GM12878 (cell line): ENCODE data around the gene RXFP1. TPM values are rescaled to one million over a fixed set of nuclear protein-coding genes. Genes with fewer than 3 reads are reported as not detected.

Source experiments
- ATAC-seq: fragments of 200-7000 bp; cut with Tn5 transposase; 3 replicates; pipeline ENCODE4 v1.9.1; 2020; ENCODE audit warnings: mild to moderate bottlenecking, moderate library complexity
- BruUV-seq: library from RNA; stranded (reverse); fragments of 400-500 nt; replicated peaks from 2 replicates; lab custom pipeline; 2021; lab: Mats Ljungman, UMichigan
- CTCF ChIA-PET: fragments of 300-600 bp; sonication (Branson Sonifier 250); formaldehyde crosslinking; extraction: SDS; loops from one replicate; lab custom pipeline; 2021; ENCODE audit warnings: inconsistent platforms; lab: Yijun Ruan, JAX
- POLR2A ChIA-PET: fragments of 350-600 bp; formaldehyde crosslinking; extraction: SDS; loops from one replicate; lab custom pipeline; 2021; ENCODE audit warnings: inconsistent platforms; lab: Charles Lee
- RAD21 ChIA-PET: fragments of 300-600 bp; sonication (Branson Sonifier 250); formaldehyde crosslinking; loops from one replicate; lab custom pipeline; 2023; ENCODE audit warnings: antibody characterized with exemption; ENCODE audit not compliant: unreplicated experiment; lab: Charles Lee
- SMC1A ChIA-PET: fragments of 300-600 bp; sonication (Branson Sonifier 250); formaldehyde crosslinking; loops from one replicate; lab custom pipeline; 2023; ENCODE audit not compliant: unreplicated experiment, uncharacterized antibody; lab: Charles Lee
- DNase-seq: peaks from one replicate; pipeline ENCODE4 v3.0.0-alpha.2; 2011; ENCODE audit warnings: low read depth, low spot score
- FAIRE-seq: peaks from 3 replicates; lab custom pipeline; 2011; peaks lifted over from hg19 to GRCh38; lab: Jason Lieb, UNC
- H2AFZ ChIP-seq: 2 replicates; pipeline ENCODE4 v1.6.0; 2011; ENCODE audit warnings: low read depth, low read length, control low read depth; ENCODE audit not compliant: control insufficient read depth
- H3K27ac ChIP-seq: 2 replicates; pipeline ENCODE4 v1.5.1; 2011; ENCODE audit warnings: control low read depth; ENCODE audit not compliant: control insufficient read depth, insufficient read depth
- H3K27me3 ChIP-seq, 2 experiments: replicated peaks in 1 of 2; 2 replicates each; pipeline versions ENCODE4 v1.6.0 to v1.6.1; 2011; ENCODE audit warnings: low read length in 1 of 2; ENCODE audit not compliant: control insufficient read depth in 2 of 2, insufficient read depth in 2 of 2
- H3K36me3 ChIP-seq, 2 experiments: 2 replicates each; pipeline ENCODE4 v1.5.1; 2011; ENCODE audit warnings: low read length in 1 of 2; ENCODE audit not compliant: control insufficient read depth in 2 of 2, insufficient read depth in 2 of 2
- H3K4me1 ChIP-seq: 2 replicates; pipeline ENCODE4 v1.6.1; 2011; ENCODE audit warnings: mild to moderate bottlenecking, low read length, moderate library complexity, mixed read lengths; ENCODE audit not compliant: control insufficient read depth, insufficient read depth
- H3K4me2 ChIP-seq: 2 replicates; pipeline ENCODE4 v1.6.0; 2011; ENCODE audit warnings: control low read depth; ENCODE audit not compliant: control insufficient read depth, insufficient read depth
- H3K4me3 ChIP-seq: fragments of 200-600 bp; sonication (generic); 2 replicates; pipeline ENCODE4 v1.5.1; 2016
- H3K79me2 ChIP-seq: 2 replicates; pipeline ENCODE4 v1.6.0; 2011; ENCODE audit warnings: low read length; ENCODE audit not compliant: control insufficient read depth, insufficient read depth
- H3K9ac ChIP-seq: 2 replicates; pipeline ENCODE4 v1.8.0; 2011; ENCODE audit warnings: low read length, control low read depth, mixed read lengths; ENCODE audit not compliant: control insufficient read depth, insufficient read depth
- H3K9me3 ChIP-seq: replicated peaks from 3 replicates; pipeline ENCODE4 v1.5.1; 2011; ENCODE audit warnings: mild to moderate bottlenecking, low read length; ENCODE audit not compliant: control insufficient read depth, insufficient read depth
- H4K20me1 ChIP-seq: 2 replicates; pipeline ENCODE4 v1.6.0; 2011; ENCODE audit not compliant: control insufficient read depth, insufficient read depth
- BHLHE40 ChIP-seq, 2 experiments: fragments of 450-650 bp in 1 of 2; IDR thresholded peaks; 2 replicates each; pipeline ENCODE4 v1.6.1; 2011 to 2017; ENCODE audit warnings: low read depth in 2 of 2, borderline replicate concordance in 1 of 2, improper control_type of control experiment in 1 of 2, low read length in 1 of 2, mild to moderate bottlenecking in 1 of 2
- CBX3 ChIP-seq: fragments of 200-600 bp; sonication (generic); IDR thresholded peaks from 2 replicates; pipeline ENCODE4 v1.6.1; 2016; ENCODE audit warnings: low read depth, borderline replicate concordance
- CREM ChIP-seq: IDR thresholded peaks from 2 replicates; pipeline ENCODE4 v1.6.1; 2014; ENCODE audit warnings: antibody characterized with exemption, low read depth
- MTA2 ChIP-seq: fragments of 450-650 bp; IDR thresholded peaks from 2 replicates; pipeline ENCODE4 v1.6.1; 2016; ENCODE audit warnings: low read depth, mild to moderate bottlenecking, moderate library complexity
- MTA3 ChIP-seq: IDR thresholded peaks from 2 replicates; pipeline ENCODE4 v1.6.1; 2012; ENCODE audit warnings: low read length, inconsistent platforms, borderline replicate concordance
- MYC ChIP-seq: IDR thresholded peaks from 2 replicates; pipeline ENCODE4 v1.6.1; 2011; ENCODE audit warnings: mild to moderate bottlenecking, low read length, moderate library complexity, inconsistent platforms; ENCODE audit not compliant: insufficient read depth, insufficient replicate concordance, insufficient read length, severe bottlenecking
- NFIC ChIP-seq: IDR thresholded peaks from 2 replicates; pipeline ENCODE4 v1.6.1; 2012; ENCODE audit warnings: low read depth, mild to moderate bottlenecking, inconsistent platforms, low read length, moderate library complexity
- NFYA ChIP-seq: IDR thresholded peaks from 2 replicates; pipeline ENCODE4 v1.6.1; 2011; ENCODE audit warnings: low read depth, mild to moderate bottlenecking, low read length, improper control_type of control experiment, borderline replicate concordance
- NR2C1 ChIP-seq: fragments of 450-650 bp; IDR thresholded peaks from 2 replicates; pipeline ENCODE4 v1.6.1; 2017; ENCODE audit warnings: antibody characterized with exemption, mild to moderate bottlenecking, moderate library complexity
- PAX5 ChIP-seq: IDR thresholded peaks from 2 replicates; pipeline ENCODE4 v1.6.1; 2011; ENCODE audit warnings: low read depth, low read length, borderline replicate concordance
- RBBP5 ChIP-seq: fragments of 200-600 bp; sonication (generic); conservative IDR thresholded peaks from 2 replicates; pipeline ENCODE4 v1.6.1; 2016
- SIX5 ChIP-seq: IDR thresholded peaks from 2 replicates; pipeline ENCODE4 v1.6.1; 2011; ENCODE audit warnings: mild to moderate bottlenecking, low read depth, low read length, moderate library complexity; ENCODE audit not compliant: severe bottlenecking
- SMAD1 ChIP-seq: fragments of 450-650 bp; IDR thresholded peaks from 2 replicates; pipeline ENCODE4 v1.6.1; 2018; ENCODE audit warnings: mild to moderate bottlenecking, low read depth; ENCODE audit not compliant: partially characterized antibody
- ZNF207 ChIP-seq: fragments of 450-650 bp; IDR thresholded peaks from 2 replicates; pipeline ENCODE4 v1.6.1; 2014; ENCODE audit warnings: antibody characterized with exemption, mild to moderate bottlenecking, borderline replicate concordance
- WGBS: methylation state at CpG from one replicate; pipeline ENCODE4 v1.1.6; 2016; ENCODE audit warnings: low lambda C conversion rate; ENCODE audit not compliant: insufficient replicate concordance, insufficient coverage; ENCODE audit errors: missing lambda C conversion rate; 5-methylcytosine and 5-hydroxymethylcytosine counted together
- in situ Hi-C: fragments of 300-500 bp; cut with MboI; formaldehyde crosslinking; loops from 9 replicates; pipeline ENCODE4 v1.14.3; 2018; ENCODE audit warnings: mixed read lengths
- intact Hi-C: fragments of 100-400 bp; cut with micrococcal nuclease; formaldehyde crosslinking; loops from one replicate; pipeline ENCODE4 v1.14.2; 2022; ENCODE audit not compliant: unreplicated experiment
- polyA plus RNA-seq, 11 experiments: library from polyadenylated mRNA; depleted of rRNA in 4 of 11; unstranded in 6 of 11; stranded (reverse) in 5 of 11; fragments of >200 nt; fragmentation: Nextera tagmentation in 4 of 11; fragmentation: Illumina TruSeq in 1 of 11; extraction: Ambion mirVana in 4 of 11; extraction: Trizol in 1 of 11; gene quantifications; 1 replicate in 1 of 11; 2 replicates in 10 of 11; pipeline versions ENCODE4 v1.2.1 to v1.2.3, GENCODE V29; 2011 to 2016; ENCODE audit warnings: inconsistent platforms in 2 of 11, missing spikeins in 2 of 11, low read depth in 1 of 11
- total RNA-seq, 4 experiments: library from RNA; depleted of rRNA in 3 of 4; stranded (reverse); fragments of >200 nt in 3 of 4; fragmentation: Illumina TruSeq in 1 of 4; extraction: Trizol in 1 of 4; gene quantifications; 2 replicates each; pipeline versions ENCODE4 v1.2.1 to v1.2.3, GENCODE V29; 2013 to 2021
- TF ChIP-seq, protein P1 (sequence below): IDR thresholded peaks from 2 replicates; pipeline ENCODE4 v1.6.1; 2012; ENCODE audit warnings: mild to moderate bottlenecking, low read depth, low read length
- TF ChIP-seq, protein P2 (sequence below): IDR thresholded peaks from 2 replicates; pipeline ENCODE4 v1.6.1; 2011; ENCODE audit warnings: low read depth, low read length, improper control_type of control experiment, borderline replicate concordance

The RXFP1 gene
- total and polyA plus RNA-seq, 10 of the 15 experiments (the other 5 are each of a cell fraction or from before 2014, with no cell fraction given) = 0.12 TPM; not detected in 9

GRCh38 chr4:158540125-158540907, 18.6 kb downstream of the RXFP1 start:
- H3K36me3 ChIP-seq = no peaks in the 10 kb centered on the region

More at GRCh38 chr4:158540125-158540907, 18.6 kb downstream of the RXFP1 start:
- Histone ChIP-seq H3K9ac (no peak overlapping the region), H4K20me1 (no peaks in the 10 kb centered on the region), H3K79me2 (no peaks in the 10 kb centered on the region), H3K4me1 (no peaks in the 10 kb centered on the region), H3K27ac (no peak overlapping the region), H3K4me2 (no peak overlapping the region), H3K9me3 (no peaks in the 10 kb centered on the region), H2AFZ (no peak overlapping the region), H3K4me3 (no peak overlapping the region), H3K27me3 (no peaks in the 10 kb centered on the region)
- in situ Hi-C loops (no loop called here), intact Hi-C loops (no loop called here)
- ATAC-seq = no peak
- no peak for DNase-seq
- ChIA-PET SMC1A (interaction anchor here (1.1 kb wide), 1 partner anchor 46 kb away, joined by 3 read pairs; no protein-coding TSS in a partner anchor), CTCF (no interaction called here), RAD21 (no interaction called here), POLR2A (no interaction called here)
- FAIRE-seq = no peak
- BruUV-seq = no TSS peak
- 56% methylated on average over 9 of the region's 9 CpGs for WGBS
- TF ChIP-seq SIX5 (no peak), BHLHE40 (IDR thresholded peaks at IDR 0.05; ENCODE audit: borderline replicate concordance in 1 of 2, low read depth in 2 of 2, low read length in 1 of 2) (no peak), MYC (no peak), CBX3 (no peak), SMAD1 (no peak), CREM (no peak), ZNF207 (no peak), NFYA (no peak), RBBP5 (no peak), NFIC (no peak), PAX5 (no peak), MTA2 (no peak), NR2C1 (no peak), MTA3 (no peak)
- TF ChIP-seq, protein P1, sequence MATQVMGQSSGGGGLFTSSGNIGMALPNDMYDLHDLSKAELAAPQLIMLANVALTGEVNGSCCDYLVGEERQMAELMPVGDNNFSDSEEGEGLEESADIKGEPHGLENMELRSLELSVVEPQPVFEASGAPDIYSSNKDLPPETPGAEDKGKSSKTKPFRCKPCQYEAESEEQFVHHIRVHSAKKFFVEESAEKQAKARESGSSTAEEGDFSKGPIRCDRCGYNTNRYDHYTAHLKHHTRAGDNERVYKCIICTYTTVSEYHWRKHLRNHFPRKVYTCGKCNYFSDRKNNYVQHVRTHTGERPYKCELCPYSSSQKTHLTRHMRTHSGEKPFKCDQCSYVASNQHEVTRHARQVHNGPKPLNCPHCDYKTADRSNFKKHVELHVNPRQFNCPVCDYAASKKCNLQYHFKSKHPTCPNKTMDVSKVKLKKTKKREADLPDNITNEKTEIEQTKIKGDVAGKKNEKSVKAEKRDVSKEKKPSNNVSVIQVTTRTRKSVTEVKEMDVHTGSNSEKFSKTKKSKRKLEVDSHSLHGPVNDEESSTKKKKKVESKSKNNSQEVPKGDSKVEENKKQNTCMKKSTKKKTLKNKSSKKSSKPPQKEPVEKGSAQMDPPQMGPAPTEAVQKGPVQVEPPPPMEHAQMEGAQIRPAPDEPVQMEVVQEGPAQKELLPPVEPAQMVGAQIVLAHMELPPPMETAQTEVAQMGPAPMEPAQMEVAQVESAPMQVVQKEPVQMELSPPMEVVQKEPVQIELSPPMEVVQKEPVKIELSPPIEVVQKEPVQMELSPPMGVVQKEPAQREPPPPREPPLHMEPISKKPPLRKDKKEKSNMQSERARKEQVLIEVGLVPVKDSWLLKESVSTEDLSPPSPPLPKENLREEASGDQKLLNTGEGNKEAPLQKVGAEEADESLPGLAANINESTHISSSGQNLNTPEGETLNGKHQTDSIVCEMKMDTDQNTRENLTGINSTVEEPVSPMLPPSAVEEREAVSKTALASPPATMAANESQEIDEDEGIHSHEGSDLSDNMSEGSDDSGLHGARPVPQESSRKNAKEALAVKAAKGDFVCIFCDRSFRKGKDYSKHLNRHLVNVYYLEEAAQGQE = no peak
- TF ChIP-seq, protein P2, sequence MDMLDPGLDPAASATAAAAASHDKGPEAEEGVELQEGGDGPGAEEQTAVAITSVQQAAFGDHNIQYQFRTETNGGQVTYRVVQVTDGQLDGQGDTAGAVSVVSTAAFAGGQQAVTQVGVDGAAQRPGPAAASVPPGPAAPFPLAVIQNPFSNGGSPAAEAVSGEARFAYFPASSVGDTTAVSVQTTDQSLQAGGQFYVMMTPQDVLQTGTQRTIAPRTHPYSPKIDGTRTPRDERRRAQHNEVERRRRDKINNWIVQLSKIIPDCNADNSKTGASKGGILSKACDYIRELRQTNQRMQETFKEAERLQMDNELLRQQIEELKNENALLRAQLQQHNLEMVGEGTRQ = no peak
- TF ChIP-seq, all 136 proteins: peak for 0
